AG20443 (cell line): Measurements from ENCODE around the gene SPECC1.

Experiments used
- DNase-seq: peaks from one replicate; pipeline ENCODE4 v3.0.0; 2012; ENCODE audit warnings: low spot score, mixed read lengths

SPECC1 gene

GRCh38 chr17:20273741-20274500 is 264.8 kb downstream of the SPECC1 start:
- DNase-seq, result no peak

- DNase-seq, result no peak
Measured at GRCh38 chr17:20275653-20276052, 266.5 kb downstream of the SPECC1 start.

GRCh38 chr17:20276421-20276820 is 267.3 kb downstream of the SPECC1 start:
- DNase-seq, result no peak

- no peak for DNase-seq
Measured at GRCh38 chr17:20278805-20279204, 269.6 kb downstream of the SPECC1 start.

GRCh38 chr17:20279631-20280030 is 270.5 kb downstream of the SPECC1 start:
- DNase-seq, result no peak

- no peak for DNase-seq
Measured at GRCh38 chr17:20280051-20280450, 270.9 kb downstream of the SPECC1 start.

- no peak for DNase-seq
Measured at GRCh38 chr17:20280851-20281250, 271.7 kb downstream of the SPECC1 start.

- DNase-seq, result no peak
Measured at GRCh38 chr17:20281860-20282259, 272.7 kb downstream of the SPECC1 start.

GRCh38 chr17:20282526-20283308 is 273.6 kb downstream of the SPECC1 start:
- no peak for DNase-seq

- DNase-seq, result no peak
Measured at GRCh38 chr17:20284022-20284421, 274.9 kb downstream of the SPECC1 start.

- no peak for DNase-seq
Measured at GRCh38 chr17:20284570-20285295, 275.6 kb downstream of the SPECC1 start.

- DNase-seq, result no peak
Measured at GRCh38 chr17:20289984-20290383, 280.8 kb downstream of the SPECC1 start.

- no peak for DNase-seq
Measured at GRCh38 chr17:20291853-20292252, 282.7 kb downstream of the SPECC1 start.

GRCh38 chr17:20293501-20293900 is 284.3 kb downstream of the SPECC1 start:
- no peak for DNase-seq

- no peak for DNase-seq
Measured at GRCh38 chr17:20294120-20294519, 285.0 kb downstream of the SPECC1 start.

- DNase-seq, result no peak
Measured at GRCh38 chr17:20299013-20299412, 289.9 kb downstream of the SPECC1 start.

GRCh38 chr17:20300436-20300934 is 291.3 kb downstream of the SPECC1 start:
- peak; percentile 74 for DNase-seq

GRCh38 chr17:20302246-20302917 is 293.2 kb downstream of the SPECC1 start:
- DNase-seq, result peak; percentile 25

GRCh38 chr17:20304961-20305360 is 295.8 kb downstream of the SPECC1 start:
- no peak for DNase-seq

- no peak for DNase-seq
Measured at GRCh38 chr17:20306924-20307323, 297.8 kb downstream of the SPECC1 start.

- no peak for DNase-seq
Measured at GRCh38 chr17:20307326-20307910, 298.3 kb downstream of the SPECC1 start.

GRCh38 chr17:20310481-20310880 is 301.3 kb downstream of the SPECC1 start:
- no peak for DNase-seq
